Hepatocyte (in vitro differentiated cells): Measurements from ENCODE around the gene DUSP10. TPM values are rescaled to one million over a fixed set of nuclear protein-coding genes. Genes with fewer than 3 reads are reported as not detected.

Experiments
- DNase-seq: peaks from one replicate; pipeline ENCODE4 v3.0.0-alpha.2; 2016; ENCODE audit warnings: low spot score
- H2AFZ ChIP-seq: fragments of 200-600 bp; sonication (generic); 2 replicates; pipeline ENCODE4 v1.6.0; 2016; ENCODE audit warnings: antibody characterized with exemption, mild to moderate bottlenecking
- H3K27ac ChIP-seq: fragments of 200-600 bp; sonication (generic); 2 replicates; pipeline ENCODE4 v1.5.1; 2016; ENCODE audit warnings: mild to moderate bottlenecking
- H3K27me3 ChIP-seq: fragments of 200-600 bp; sonication (generic); 2 replicates; pipeline ENCODE4 v1.6.1; 2016
- H3K36me3 ChIP-seq: fragments of 200-600 bp; sonication (generic); replicated peaks from 2 replicates; pipeline ENCODE4 v1.5.1; 2016; ENCODE audit warnings: low read depth; ENCODE audit not compliant: insufficient read depth
- H3K4me1 ChIP-seq: fragments of 200-600 bp; sonication (generic); 2 replicates; pipeline ENCODE4 v1.5.1; 2016; ENCODE audit warnings: mild to moderate bottlenecking, moderate library complexity; ENCODE audit not compliant: insufficient read depth
- H3K4me2 ChIP-seq: fragments of 200-600 bp; sonication (generic); 2 replicates; pipeline ENCODE4 v1.6.0; 2016
- H3K4me3 ChIP-seq: fragments of 200-600 bp; sonication (generic); 2 replicates; pipeline ENCODE4 v1.5.1; 2016; ENCODE audit warnings: mild to moderate bottlenecking
- H3K79me2 ChIP-seq: fragments of 200-600 bp; sonication (generic); 2 replicates; pipeline ENCODE4 v1.6.0; 2017; ENCODE audit warnings: mild to moderate bottlenecking
- H3K9me2 ChIP-seq: fragments of 200-600 bp; sonication (generic); replicated peaks from 2 replicates; pipeline ENCODE4 v1.6.0; 2017; ENCODE audit warnings: mild to moderate bottlenecking; ENCODE audit not compliant: insufficient read depth
- H3K9me3 ChIP-seq: fragments of 200-600 bp; sonication (generic); 2 replicates; pipeline ENCODE4 v1.5.1; 2016; ENCODE audit warnings: low read depth, mild to moderate bottlenecking
- H4K20me1 ChIP-seq: fragments of 200-600 bp; sonication (generic); 2 replicates; pipeline ENCODE4 v1.6.0; 2016; ENCODE audit warnings: mild to moderate bottlenecking; ENCODE audit not compliant: insufficient read depth, poor library complexity, severe bottlenecking
- EZH2 ChIP-seq: fragments of 200-600 bp; sonication (generic); IDR thresholded peaks from 2 replicates; pipeline ENCODE4 v1.6.1; 2016; ENCODE audit warnings: antibody characterized with exemption, mild to moderate bottlenecking, borderline replicate concordance
- EZH2phosphoT487 ChIP-seq: fragments of 200-600 bp; sonication (generic); IDR thresholded peaks from one replicate; pipeline ENCODE4 v1.6.1; 2018; ENCODE audit warnings: antibody characterized with exemption, mild to moderate bottlenecking, low read depth, moderate library complexity; ENCODE audit not compliant: unreplicated experiment, severe bottlenecking
- WGBS: methylation state at CpG from one replicate; pipeline ENCODE4 v1.1.6; 2016; ENCODE audit warnings: low lambda C conversion rate; ENCODE audit errors: missing lambda C conversion rate; 5-methylcytosine and 5-hydroxymethylcytosine counted together
- polyA plus RNA-seq: library from polyadenylated mRNA; unstranded; fragments of >200 nt; fragmentation: Nextera tagmentation; extraction: Ambion mirVana; gene quantifications from 2 replicates; pipeline ENCODE4 v1.2.1, GENCODE V29; 2016
- total RNA-seq: library from RNA; depleted of rRNA; stranded (reverse); fragments of >200 nt; gene quantifications from 2 replicates; pipeline ENCODE4 v1.2.3, GENCODE V29; 2014
- TF ChIP-seq, protein P1 (sequence below): fragments of 200-600 bp; sonication (generic); IDR thresholded peaks from 2 replicates; pipeline ENCODE4 v1.5.1; 2016; ENCODE audit warnings: antibody characterized with exemption, mild to moderate bottlenecking; ENCODE audit not compliant: poor library complexity

Gene DUSP10
- total and polyA plus RNA-seq, 2 experiments from 2014 or later = 13.1 to 17.6 TPM

- no peak overlapping the region for H3K4me3 ChIP-seq
- no peak for DNase-seq
- H3K27me3 ChIP-seq = peaks cover 7% of the 10 kb centered on the region
- no peak overlapping the region for H3K27ac ChIP-seq
- H2AFZ ChIP-seq = no peak overlapping the region
- no peaks in the 10 kb centered on the region for H3K36me3 ChIP-seq
- no peak overlapping the region for H3K4me2 ChIP-seq
- WGBS = 82% methylated on average over 4 of the region's 4 CpGs
- TF ChIP-seq EZH2phosphoT487 (no peak), EZH2 (no peak)
- TF ChIP-seq, protein P1, sequence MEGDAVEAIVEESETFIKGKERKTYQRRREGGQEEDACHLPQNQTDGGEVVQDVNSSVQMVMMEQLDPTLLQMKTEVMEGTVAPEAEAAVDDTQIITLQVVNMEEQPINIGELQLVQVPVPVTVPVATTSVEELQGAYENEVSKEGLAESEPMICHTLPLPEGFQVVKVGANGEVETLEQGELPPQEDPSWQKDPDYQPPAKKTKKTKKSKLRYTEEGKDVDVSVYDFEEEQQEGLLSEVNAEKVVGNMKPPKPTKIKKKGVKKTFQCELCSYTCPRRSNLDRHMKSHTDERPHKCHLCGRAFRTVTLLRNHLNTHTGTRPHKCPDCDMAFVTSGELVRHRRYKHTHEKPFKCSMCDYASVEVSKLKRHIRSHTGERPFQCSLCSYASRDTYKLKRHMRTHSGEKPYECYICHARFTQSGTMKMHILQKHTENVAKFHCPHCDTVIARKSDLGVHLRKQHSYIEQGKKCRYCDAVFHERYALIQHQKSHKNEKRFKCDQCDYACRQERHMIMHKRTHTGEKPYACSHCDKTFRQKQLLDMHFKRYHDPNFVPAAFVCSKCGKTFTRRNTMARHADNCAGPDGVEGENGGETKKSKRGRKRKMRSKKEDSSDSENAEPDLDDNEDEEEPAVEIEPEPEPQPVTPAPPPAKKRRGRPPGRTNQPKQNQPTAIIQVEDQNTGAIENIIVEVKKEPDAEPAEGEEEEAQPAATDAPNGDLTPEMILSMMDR = no peak
- H3K9me2 ChIP-seq = no peaks in the 10 kb centered on the region
- no peaks in the 10 kb centered on the region for H3K79me2 ChIP-seq
- H4K20me1 ChIP-seq = no peaks in the 10 kb centered on the region
- H3K9me3 ChIP-seq = no peaks in the 10 kb centered on the region
- H3K4me1 ChIP-seq = no peaks in the 10 kb centered on the region
Observed at GRCh38 chr1:221783936-221784335, 42.0 kb upstream of the DUSP10 start.

DNA sequence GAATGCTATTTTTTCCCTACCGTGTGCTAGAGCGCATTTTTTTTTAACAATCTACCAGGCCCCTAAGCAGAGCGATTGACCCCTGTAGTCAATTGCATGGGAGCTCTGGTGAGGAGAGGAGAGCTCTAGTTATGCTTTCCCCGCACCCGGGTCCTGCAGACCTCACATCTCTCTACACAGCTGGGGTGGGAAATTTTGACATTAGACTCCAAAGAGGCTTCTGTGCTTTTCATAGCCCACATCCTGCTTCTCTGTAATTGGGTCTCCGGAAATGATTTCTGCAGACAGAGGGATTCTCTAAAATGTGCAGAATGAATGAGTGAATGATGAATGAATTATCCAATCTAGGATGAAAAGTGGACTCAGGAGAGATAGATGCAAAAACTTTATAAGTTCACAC, 41.5 kb upstream of the DUSP10 start:
- Histone ChIP-seq H3K4me1 (no peaks in the 10 kb centered on the region), H3K27ac (no peak overlapping the region), H3K27me3 (peaks cover 7% of the 10 kb centered on the region), H4K20me1 (no peaks in the 10 kb centered on the region), H3K4me2 (no peak overlapping the region), H2AFZ (no peak overlapping the region), H3K9me2 (no peaks in the 10 kb centered on the region), H3K36me3 (no peaks in the 10 kb centered on the region), H3K4me3 (no peak overlapping the region), H3K79me2 (no peaks in the 10 kb centered on the region), H3K9me3 (no peaks in the 10 kb centered on the region)
- TF ChIP-seq, protein P1 = no peak
- TF ChIP-seq EZH2phosphoT487 (no peak), EZH2 (no peak)
- 89% methylated on average over 6 of the region's 6 CpGs for WGBS
- no peak for DNase-seq

GRCh38 chr1:221782970-221783369, 41.1 kb upstream of the DUSP10 start:
- Histone ChIP-seq H3K9me3 (no peaks in the 10 kb centered on the region), H3K4me2 (no peak overlapping the region)
- TF ChIP-seq, protein P1 = no peak
- TF ChIP-seq EZH2 (no peak), EZH2phosphoT487 (no peak)

GRCh38 chr1:221782477-221782876, 40.6 kb upstream of the DUSP10 start:
- H3K79me2 ChIP-seq = no peaks in the 10 kb centered on the region
- no peaks in the 10 kb centered on the region for H3K4me1 ChIP-seq
- no peaks in the 10 kb centered on the region for H3K36me3 ChIP-seq
- no peak overlapping the region for H3K4me3 ChIP-seq
- peaks cover 14% of the 10 kb centered on the region for H3K27me3 ChIP-seq
- H2AFZ ChIP-seq = no peak overlapping the region
- no peaks in the 10 kb centered on the region for H4K20me1 ChIP-seq
- WGBS = 52% methylated on average over 2 of the region's 2 CpGs
- TF ChIP-seq EZH2phosphoT487 (no peak), EZH2 (no peak)
- TF ChIP-seq, protein P1 = no peak
- H3K4me2 ChIP-seq = no peak overlapping the region
- H3K9me2 ChIP-seq = no peaks in the 10 kb centered on the region
- no peaks in the 10 kb centered on the region for H3K9me3 ChIP-seq
- no peak for DNase-seq
- no peak overlapping the region for H3K27ac ChIP-seq

More at GRCh38 chr1:221782970-221783369, 41.1 kb upstream of the DUSP10 start:
- no peaks in the 10 kb centered on the region for H3K9me2 ChIP-seq
- H3K4me3 ChIP-seq = no peak overlapping the region
- peaks cover 9% of the 10 kb centered on the region for H3K27me3 ChIP-seq
- H4K20me1 ChIP-seq = no peaks in the 10 kb centered on the region
- no peak for DNase-seq
- WGBS = 88% methylated on average over 1 of the region's 1 CpG
- H3K4me1 ChIP-seq = no peaks in the 10 kb centered on the region
- H3K79me2 ChIP-seq = no peaks in the 10 kb centered on the region
- no peak overlapping the region for H2AFZ ChIP-seq
- no peak overlapping the region for H3K27ac ChIP-seq
- H3K36me3 ChIP-seq = no peaks in the 10 kb centered on the region
